ENCODE measurements around the gene ZNF408.

The ZNF408 gene

DNA sequence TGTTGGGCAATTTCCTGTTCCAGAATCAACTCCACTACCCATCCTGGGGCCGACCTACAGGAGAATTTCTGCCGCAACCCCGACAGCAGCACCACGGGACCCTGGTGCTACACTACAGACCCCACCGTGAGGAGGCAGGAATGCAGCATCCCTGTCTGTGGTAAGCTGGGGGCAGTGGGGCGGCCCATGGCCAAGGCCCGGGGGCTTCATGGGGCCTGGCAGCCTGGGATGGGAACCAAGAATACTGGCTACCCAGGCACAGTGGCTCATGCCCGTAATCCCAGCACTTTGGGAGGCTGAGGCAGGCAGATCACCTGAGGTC, 22.5 kb downstream of the ZNF408 start:
- FAIRE-seq (no peak), DNase-seq (ENCODE audit: extremely low spot score, insufficient read length, low read depth) (no peak)

DNA sequence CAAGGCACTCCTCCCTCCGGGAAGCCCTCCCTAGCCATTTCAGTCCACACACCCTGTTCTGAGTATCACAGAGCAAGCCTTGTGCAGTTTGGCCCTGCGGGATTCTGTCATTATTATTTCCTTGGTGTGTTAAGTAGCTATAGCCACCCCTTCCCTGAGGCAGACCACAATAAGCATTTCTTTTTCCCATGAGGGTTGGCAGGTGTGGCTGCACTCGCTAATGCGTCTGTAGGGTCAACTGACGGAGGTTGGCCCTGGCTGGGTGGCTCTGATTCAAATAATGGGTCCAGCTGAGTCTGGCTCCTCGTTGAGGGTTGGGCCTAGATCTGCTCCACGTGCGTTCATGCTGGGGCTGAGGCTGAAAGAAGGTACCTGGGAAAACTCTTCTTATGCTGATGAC, 23.3 kb downstream of the ZNF408 start:
- no peak for FAIRE-seq
- DNase-seq (ENCODE audit: extremely low spot score, insufficient read length, low read depth): no peak

DNA sequence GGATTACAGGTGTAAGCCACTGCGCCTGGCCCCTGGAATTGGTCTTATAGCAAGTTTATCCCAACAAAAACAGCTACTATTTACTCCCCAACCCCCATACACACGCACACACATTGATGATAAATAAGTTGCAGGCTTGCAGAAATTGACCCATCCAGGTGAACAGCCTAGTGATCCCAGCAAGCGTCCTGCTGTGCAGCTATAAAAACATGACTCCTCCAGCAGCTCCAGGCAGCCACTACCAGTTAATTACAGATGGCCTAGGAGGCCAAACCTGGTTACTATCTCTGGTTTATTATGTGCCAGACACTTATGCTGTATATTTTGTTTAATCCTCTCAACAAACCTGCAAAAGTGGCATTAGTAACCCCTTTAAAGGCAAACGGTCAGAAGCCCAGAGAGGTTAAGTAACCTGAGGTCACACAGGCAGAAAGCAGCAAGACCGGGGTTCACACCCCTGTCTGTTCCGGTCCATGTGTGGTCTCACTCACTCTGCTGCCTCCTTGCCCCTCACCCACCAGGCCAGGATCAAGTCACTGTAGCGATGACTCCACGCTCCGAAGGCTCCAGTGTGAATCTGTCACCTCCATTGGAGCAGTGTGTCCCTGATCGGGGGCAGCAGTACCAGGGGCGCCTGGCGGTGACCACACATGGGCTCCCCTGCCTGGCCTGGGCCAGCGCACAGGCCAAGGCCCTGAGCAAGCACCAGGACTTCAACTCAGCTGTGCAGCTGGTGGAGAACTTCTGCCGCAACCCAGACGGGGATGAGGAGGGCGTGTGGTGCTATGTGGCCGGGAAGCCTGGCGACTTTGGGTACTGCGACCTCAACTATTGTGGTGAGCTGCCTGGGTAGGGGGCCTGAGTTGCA, 24.7 kb downstream of the ZNF408 start:
- DNase-seq (ENCODE audit: extremely low spot score, insufficient read length, low read depth): no peak
- FAIRE-seq: no peak

DNA sequence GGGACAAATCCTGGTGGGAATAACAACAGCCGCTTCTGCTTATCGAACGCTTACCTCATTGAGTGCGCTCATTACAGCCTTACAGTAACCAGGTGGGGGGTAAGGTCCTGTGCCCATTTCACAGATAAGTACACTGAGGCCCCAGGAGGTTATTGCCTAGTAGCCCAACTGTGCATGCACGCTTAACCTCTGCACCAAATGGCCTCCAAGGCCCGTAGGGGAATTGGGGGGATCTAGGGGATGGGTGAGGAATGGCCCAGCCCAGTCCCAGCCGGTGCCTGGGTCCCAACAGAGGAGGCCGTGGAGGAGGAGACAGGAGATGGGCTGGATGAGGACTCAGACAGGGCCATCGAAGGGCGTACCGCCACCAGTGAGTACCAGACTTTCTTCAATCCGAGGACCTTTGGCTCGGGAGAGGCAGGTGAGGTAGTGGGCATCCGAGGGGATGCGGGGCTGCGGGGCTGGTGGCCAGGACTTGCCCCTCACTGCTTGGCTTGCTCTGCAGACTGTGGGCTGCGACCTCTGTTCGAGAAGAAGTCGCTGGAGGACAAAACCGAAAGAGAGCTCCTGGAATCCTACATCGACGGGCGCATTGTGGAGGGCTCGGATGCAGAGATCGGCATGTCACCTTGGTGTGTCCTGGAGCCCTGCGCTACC, 25.5 kb downstream of the ZNF408 start:
- FAIRE-seq (no peak), DNase-seq (ENCODE audit: extremely low spot score, insufficient read length, low read depth) (no peak)

DNA sequence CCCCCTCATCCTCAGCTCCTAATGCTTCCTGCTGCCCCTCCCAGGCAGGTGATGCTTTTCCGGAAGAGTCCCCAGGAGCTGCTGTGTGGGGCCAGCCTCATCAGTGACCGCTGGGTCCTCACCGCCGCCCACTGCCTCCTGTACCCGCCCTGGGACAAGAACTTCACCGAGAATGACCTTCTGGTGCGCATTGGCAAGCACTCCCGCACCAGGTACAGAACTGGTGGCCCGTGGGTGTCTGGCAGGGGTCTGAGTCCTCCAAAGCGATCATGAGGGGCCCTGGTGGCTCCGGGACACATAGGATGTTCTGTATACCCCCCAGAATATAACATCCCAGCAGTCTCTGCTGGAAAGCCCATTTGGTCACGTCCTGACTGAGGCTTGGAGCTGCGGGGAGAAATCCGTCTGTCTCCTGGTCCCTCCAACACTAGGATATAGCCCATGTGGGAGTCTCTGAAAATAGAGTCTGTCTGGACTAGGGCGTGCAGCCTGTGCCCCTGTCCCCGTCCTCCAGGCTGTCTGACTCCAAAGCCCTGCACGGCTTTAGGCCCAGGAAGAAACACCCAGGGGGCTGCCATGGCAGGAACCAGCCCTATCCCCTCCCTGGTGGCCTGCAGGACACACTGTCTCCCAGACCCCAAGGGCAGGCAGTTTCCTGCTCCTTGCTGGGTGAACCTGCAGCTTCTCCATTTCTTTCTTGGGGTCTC, 27.3 kb downstream of the ZNF408 start:
- FAIRE-seq (no peak), DNase-seq (ENCODE audit: extremely low spot score, insufficient read length, low read depth) (no peak)

DNA sequence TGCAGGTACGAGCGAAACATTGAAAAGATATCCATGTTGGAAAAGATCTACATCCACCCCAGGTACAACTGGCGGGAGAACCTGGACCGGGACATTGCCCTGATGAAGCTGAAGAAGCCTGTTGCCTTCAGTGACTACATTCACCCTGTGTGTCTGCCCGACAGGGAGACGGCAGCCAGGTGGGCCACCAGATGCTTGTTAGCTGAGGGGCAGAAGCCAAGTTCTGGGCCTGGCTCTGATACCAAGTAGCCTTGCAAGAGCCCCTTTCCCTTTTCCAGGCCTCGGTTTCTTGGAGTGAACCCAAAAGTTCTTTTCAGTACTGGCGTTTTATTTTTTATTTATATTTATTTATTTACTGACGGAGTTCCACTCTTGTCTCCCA, 27.8 kb downstream of the ZNF408 start:
- FAIRE-seq: no peak
- DNase-seq (ENCODE audit: extremely low spot score, insufficient read length, low read depth): no peak

DNA sequence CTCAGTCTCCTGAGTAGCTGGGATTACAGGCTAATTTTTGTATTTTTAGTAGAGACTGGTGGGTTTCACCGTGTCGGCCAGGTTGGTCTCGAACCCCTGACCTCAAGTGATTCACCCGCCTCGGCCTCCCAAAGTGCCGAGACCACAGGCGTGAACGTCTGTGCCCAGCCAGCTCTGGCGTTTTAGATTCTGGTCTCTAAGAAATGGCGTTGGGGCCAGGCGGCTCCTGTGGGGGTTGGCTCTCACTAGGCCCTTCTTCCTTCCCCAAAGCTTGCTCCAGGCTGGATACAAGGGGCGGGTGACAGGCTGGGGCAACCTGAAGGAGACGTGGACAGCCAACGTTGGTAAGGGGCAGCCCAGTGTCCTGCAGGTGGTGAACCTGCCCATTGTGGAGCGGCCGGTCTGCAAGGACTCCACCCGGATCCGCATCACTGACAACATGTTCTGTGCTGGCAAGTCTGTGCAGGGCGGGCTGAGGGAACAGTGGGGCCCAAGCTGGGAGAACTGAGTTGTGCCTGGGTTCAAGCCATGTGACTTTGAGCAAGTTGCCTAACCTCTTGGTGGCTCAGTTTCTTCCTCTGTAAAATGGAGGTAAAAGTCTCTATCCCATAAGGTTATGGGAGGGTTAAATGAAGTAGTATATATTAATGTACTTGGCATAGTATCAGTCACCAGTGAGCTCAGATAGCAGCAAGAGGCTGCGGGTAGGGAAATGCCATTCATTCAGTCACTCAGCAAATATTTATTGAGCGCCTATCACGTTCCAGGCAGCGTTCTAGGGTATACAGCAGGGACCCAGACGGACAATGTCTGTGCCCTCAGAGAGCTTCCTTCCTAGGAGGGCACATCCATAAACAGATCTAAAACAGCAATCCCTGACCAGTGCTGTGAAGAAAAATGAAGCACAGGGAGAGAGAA, 28.5 kb downstream of the ZNF408 start:
- DNase-seq (ENCODE audit: extremely low spot score, insufficient read length, low read depth) (no peak), FAIRE-seq (no peak)

DNA sequence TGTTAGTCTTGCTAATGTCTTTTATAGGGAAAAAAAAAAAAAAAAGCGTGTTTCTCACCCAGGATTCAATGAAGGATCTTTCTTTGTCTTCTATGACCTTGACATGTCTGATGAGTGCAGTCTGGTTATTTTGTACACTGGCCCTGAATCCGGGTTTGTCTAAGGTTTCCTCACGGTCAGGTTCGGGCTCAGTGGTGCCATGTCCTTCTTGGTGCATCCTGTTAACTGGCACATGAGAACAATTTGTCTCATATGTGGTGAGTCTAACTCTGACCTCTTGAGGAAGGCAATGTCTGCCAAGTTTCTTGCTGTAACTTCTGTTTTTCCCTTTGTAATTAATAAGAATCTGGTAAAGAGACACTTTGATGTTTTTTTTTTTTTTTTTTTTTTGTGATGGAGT, 30.7 kb downstream of the ZNF408 start:
- DNase-seq (ENCODE audit: extremely low spot score, insufficient read length, low read depth) (no peak), FAIRE-seq (no peak)

DNA sequence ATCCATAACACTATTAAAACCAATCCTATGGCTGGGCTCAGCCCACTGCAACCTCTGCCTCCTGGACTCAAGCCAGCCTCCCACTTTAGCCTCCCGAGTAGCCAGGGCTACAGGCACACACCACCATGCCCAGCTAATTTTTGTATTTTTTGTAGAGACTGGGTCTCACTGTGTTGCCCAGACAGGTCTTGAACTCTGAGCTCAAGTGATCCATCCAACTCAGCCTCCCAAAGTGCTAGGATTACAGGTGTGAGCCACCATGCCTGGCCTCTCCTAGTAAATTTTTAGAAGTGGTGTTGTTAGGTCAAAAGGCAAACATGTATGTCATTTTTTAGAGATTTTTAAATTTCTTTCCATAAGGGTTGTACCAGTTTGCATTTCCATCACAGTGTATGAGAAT, 32.4 kb downstream of the ZNF408 start:
- FAIRE-seq (no peak), DNase-seq (ENCODE audit: extremely low spot score, insufficient read length, low read depth) (no peak)

DNA sequence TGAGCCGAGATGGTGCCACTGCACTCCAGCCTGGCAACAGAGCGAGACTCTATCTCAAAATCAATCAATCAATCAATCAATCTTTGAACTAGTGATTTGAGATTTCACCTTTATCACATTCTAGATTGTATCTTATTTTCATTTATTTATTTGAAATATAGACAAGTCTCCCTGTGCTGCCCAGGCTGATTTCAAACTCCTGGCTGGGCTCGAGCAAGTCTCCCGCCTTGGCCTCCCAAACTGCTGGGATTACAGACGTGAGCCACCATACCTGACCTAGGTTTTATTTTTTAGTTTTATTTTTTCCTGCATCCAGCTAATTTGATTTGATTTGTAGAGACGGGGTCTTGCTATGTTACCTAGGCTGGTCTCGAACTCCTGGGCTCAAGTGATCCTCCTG, 35.3 kb downstream of the ZNF408 start:
- FAIRE-seq (no peak), DNase-seq (ENCODE audit: extremely low spot score, insufficient read length, low read depth) (no peak)

DNA sequence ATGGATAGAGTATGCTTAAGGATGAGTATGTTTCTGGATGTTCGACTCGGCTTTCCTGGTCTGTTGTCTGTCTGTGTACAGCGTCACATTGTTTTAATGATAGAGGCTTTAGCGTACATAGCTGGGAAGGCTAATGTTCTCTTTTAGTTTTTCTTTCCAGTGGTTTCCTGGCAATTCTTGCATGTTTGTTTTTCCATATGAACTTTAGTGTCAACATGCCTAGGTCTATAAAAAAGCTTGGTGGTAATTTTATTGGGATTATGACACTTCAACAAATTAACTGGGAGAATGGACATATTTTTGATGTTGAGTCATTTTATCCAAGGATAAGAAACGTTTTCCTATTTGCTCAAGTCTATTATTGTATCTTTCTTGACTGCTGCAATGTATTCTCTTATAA, 35.8 kb downstream of the ZNF408 start:
- DNase-seq (ENCODE audit: extremely low spot score, insufficient read length, low read depth) (no peak), FAIRE-seq (no peak)

DNA sequence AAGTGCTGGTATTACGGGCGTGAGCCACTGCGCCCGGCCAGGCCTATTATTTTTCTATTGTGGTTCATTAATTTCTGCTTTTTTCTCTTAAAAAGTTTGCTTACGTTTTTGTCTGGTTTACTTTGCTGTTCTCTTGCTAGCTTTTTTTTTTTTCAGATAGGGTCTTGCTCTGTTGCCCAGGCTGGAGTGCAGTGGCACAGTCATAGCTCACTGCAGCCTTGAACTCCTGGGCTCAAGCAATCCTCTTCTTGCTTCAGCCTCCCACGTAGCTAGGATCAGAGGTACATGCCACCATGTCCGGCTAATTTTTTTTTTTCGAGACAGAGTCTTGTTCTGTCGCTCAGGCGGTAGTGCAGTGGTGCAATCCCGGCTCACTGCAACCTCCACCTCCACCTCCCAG, 36.9 kb downstream of the ZNF408 start:
- no peak for FAIRE-seq
- no peak for DNase-seq (ENCODE audit: extremely low spot score, insufficient read length, low read depth)

DNA sequence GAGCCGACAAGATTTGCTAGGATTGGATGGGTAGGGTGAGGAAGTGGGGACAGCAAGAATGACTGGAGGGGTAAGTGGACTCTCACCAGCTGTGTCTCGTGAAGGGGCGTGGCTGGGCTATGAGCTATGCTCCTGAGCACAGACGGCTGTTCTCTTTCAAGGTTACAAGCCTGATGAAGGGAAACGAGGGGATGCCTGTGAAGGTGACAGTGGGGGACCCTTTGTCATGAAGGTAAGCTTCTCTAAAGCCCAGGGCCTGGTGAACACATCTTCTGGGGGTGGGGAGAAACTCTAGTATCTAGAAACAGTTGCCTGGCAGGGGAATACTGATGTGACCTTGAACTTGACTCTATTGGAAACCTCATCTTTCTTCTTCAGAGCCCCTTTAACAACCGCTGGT, 38.1 kb downstream of the ZNF408 start:
- FAIRE-seq (no peak), DNase-seq (ENCODE audit: extremely low spot score, insufficient read length, low read depth) (no peak)

DNA sequence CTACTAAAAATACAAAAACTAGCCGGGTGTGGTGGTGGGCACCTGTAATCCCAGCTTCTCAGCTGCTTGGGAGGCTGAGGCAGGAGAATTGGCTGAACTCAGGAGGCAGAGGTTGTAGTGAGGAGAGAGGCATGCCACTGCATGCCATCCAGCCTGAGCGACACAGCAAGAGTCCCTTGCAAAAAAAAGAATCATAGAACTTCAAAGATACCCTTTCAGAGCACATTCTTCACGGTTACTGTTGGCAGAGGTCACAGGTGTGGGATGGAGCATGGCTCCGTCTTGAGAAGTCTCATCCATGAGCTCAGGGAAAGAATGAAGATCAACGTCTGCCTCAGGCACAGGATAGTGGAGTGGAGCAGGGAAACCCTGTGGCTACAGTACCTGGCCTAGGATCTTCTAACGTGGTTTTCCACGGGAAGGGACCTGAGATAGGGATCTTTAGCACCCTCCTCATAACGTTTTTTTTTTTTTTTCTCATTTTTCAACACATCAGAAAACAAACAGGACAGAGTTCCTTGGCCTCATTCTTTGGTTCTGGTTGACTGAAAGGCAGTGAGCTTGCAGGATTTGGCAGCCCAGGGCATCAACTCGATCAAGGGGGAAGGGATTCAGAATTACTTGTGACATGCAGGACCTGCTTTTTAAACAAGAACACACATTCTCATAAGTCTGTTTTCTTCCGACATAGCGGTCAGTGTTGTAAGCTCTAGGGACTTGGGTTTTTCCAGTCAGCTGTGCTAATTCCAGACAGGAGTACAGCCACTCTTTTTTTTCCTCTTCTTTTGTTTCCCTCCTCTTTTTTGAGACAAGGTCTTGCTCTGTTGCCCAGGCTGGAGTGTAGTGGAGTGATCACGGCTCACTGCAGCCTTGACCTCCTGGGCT, 41.0 kb downstream of the ZNF408 start:
- DNase-seq (ENCODE audit: extremely low spot score, insufficient read length, low read depth) (no peak), FAIRE-seq (no peak)

DNA sequence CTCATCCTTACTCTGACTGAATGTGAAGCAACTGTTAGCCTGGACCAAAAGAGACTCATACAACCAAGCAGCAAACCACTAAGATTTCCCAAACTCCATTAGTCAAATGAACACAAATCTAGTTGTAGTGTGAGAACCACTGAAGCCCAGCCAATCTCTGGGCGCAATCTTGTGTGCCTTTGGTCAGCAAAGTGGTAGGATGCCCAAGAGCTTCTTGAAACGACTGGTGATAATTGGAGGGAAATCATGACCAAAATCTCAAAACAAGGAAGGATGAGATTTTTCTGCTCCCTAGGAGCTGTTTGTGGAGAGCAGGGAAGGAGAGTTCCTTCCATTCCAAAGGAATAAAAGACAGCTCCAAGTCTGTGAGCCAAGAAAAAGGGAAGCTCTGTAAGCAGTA, 42.2 kb downstream of the ZNF408 start:
- DNase-seq (ENCODE audit: extremely low spot score, insufficient read length, low read depth) (no peak), FAIRE-seq (no peak)

DNA sequence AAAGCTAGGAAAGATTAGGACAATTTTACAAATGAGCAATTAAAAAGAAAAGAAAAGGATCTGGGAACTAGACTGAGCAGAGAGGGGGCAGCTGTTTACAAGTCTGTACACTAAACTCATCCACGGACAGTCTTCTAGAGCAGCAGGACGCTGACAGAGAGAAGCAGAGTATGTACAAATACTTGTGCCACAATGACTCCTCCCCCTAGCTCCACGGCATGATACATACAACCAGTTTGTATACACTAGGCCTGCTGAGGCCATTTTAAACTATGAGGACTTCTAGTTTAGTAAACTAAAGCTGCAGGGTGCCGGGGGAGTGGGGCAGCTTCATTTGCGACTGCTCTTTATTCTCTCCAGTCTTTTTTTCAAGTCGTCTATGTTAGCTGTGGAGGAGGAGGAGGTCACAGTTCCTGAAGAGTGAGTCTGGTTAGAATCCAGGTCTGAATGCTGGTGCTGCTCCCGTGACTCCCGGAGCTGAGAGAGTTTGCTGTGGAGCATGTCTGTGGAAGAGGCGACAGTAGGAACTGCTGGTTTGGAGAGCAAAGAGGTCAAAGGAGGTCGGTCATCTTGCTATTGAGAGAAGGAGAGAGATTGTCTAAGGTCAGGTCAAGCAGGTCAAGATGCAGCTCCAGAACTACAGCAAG, 43.0 kb downstream of the ZNF408 start:
- FAIRE-seq: no peak

DNA sequence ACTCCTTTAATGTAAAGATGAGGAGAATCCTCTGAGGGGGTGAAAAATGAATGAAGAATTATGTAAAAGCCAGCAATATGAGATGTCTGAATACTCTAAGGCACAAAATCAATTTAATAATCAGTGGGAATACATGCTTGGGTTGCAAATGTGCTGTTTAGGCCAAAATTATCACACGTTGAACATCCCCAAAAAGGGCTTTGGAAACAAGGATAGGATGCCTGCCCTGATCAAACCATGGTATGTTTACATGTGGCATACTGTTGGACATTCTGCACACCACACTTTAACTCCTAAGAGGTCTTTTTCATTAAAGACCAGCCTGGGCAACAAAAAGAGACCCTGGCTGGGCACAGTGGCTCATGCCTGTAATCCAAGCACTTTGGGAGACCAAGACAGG, 44.5 kb downstream of the ZNF408 start:
- FAIRE-seq (no peak), DNase-seq (ENCODE audit: extremely low spot score, insufficient read length, low read depth) (no peak)

More for the DNA sequence above, 43.0 kb downstream of the ZNF408 start:
- no peak for DNase-seq (ENCODE audit: extremely low spot score, insufficient read length, low read depth)

DNA sequence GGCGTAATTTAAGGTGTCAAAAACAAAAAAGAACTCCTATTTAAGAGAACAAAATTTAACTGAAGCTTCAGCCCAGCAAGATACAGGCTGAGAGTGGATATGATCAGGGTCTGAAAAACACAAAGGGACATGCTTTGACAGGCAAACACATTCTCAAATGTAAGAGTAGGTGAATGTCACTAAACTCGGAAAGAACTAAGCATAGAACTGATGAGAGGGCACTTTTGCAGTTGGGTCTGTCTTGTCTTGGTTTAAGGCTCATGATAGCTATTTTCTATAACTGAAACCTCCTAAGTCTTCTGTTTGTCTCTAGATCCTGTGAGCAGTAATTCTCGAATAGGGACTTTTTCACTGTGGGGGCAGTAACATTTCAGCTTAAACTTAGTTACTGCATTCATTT, 45.2 kb downstream of the ZNF408 start:
- DNase-seq (ENCODE audit: extremely low spot score, insufficient read length, low read depth) (no peak), FAIRE-seq (no peak)

DNA sequence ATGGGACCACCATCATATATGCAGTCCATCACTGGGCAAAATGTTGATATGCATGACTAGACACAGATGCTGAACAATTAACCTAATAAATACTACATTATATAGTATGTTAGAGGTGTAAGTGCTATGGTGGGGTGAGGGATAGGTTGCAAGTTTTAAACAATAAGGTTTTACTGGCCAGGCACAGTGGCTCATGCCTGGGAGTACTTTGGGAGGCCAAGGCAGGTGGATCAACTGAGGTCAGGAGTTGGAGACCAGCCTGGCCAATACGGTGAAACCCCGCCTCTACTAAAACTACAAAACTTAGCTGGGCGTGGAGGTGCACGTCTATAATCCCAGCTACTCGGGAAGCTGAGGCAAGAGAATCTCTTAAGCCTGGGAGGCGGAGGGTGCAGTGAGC, 46.3 kb downstream of the ZNF408 start:
- DNase-seq (ENCODE audit: extremely low spot score, insufficient read length, low read depth) (no peak), FAIRE-seq (no peak)
